HG02970 (cell line): ENCODE measurements around the gene MRS2.

Experiments used
- ATAC-seq: cut with Tn5 transposase; IDR thresholded peaks from one replicate; pipeline ENCODE4 v1.9.1; 2021; ENCODE audit warnings: mild to moderate bottlenecking, moderate library complexity, moderate number of reproducible peaks; ENCODE audit not compliant: unreplicated experiment, low FRiP score

MRS2 gene

GRCh38 chr6:24426729-24427446, 24.2 kb downstream of the MRS2 start:
- no peak for ATAC-seq

DNA sequence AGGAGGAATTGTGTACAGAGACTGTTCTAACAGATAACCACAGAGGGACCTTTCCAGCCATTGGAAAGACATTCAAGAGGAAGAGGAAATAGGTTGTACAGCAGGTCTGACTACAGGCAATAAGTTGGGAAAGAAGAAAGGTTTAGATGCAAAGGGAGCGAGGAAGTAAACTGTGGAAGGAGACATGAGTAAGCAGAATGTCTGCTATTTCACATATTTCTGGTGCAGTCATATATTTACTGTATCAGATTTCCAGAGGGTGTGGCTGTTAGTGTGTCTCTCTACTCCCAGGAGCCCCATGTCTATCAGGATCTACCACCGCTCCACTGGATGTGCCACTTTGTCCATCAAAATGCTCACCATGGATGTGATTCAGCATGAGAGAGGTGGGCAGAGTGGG, 25.9 kb downstream of the MRS2 start:
- no peak for ATAC-seq

DNA sequence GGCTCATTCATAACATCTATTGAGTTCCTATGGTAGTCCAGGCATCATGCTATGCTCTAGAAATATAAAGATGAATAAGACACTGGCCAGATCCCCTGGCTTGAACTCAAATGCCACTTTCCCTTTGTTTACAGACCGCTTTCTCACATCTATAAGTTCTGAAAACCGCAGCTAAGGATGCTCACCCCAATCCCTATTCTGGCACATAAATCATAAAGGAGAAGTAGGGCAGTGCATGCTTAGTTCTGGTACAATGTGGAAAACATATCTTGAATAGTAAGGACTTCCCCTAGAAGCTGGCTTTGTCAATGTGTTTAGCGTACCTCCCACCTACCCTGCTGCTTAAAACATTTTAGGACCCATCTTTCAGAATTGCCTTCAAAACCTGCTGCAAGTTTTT, 26.4 kb downstream of the MRS2 start:
- no peak for ATAC-seq

DNA sequence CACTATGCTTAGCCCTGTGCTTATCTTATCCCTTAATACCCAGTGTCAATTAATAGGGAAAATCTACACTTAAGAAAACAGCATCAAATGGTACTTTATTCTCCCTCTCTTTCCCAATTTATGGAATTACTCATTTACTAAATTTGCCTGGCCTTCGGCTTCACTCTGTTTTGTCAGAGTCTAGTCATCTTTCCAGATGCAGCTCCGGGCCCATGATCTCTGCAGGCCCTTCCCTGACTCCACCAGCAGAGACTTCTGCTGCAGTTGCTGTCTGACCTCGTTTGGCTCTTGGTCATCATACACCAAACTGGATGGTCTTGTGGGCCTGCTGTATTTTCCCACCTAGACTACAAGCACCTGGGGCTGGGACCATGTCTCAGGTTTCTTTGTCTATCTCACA, 27.4 kb downstream of the MRS2 start:
- ATAC-seq, result no peak

DNA sequence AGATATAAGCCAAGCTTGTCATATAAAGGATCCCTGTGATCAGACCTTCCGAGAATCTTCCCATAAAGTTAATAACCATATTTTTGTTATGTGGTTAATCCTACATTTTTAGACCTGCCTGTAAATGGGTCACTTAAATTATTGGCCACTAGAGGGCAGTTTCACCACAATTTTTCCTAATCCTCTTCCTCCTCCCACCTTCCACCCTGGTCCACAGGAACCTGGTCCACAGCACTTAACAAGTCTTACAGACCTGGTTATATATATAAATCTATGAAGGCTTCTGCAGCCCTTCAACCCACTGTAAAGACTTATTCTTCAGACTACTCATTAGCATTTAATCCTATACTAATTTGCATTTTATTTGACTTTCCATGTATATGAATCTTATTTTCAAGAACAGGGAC, 28.3 kb downstream of the MRS2 start:
- ATAC-seq, result no peak

DNA sequence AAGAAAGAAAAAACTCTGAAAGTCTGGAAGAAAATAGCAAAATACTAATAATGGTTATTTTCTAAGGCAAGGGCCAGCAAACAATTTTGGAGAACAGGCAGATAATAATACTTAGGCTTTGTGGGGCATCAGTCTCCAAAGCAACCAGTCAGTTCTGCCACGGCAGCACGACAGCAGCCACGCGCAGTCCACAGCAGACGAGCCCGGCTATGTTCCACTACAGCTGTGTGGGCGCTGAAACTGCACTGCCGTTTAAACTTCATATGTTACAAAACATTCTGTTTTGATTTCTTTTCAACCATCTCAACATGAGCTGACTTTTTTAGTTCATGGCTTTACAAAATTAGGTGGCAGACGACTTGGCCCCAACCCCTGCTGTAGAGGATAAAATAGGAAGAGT, 29.9 kb downstream of the MRS2 start:
- ATAC-seq, result no peak

DNA sequence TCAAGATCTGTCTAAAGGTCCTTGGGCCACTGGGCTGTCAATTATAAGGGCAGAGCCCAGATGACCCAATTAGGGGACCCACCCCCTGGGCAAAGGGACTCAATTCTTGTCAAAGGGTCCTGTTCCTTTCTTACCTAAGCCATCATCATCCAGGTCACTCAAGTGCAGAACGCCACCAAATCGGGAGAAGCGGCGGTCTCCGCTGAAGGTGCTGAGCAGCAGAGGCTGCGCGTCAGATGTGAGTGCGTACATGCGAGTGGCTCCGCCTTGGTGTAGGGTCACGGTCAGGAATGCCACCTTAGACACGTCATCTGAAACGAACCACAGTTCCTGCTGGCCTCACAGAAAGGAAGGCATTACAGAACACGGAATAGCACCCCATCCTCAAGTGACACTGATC, 34.2 kb downstream of the MRS2 start:
- ATAC-seq, result no peak

DNA sequence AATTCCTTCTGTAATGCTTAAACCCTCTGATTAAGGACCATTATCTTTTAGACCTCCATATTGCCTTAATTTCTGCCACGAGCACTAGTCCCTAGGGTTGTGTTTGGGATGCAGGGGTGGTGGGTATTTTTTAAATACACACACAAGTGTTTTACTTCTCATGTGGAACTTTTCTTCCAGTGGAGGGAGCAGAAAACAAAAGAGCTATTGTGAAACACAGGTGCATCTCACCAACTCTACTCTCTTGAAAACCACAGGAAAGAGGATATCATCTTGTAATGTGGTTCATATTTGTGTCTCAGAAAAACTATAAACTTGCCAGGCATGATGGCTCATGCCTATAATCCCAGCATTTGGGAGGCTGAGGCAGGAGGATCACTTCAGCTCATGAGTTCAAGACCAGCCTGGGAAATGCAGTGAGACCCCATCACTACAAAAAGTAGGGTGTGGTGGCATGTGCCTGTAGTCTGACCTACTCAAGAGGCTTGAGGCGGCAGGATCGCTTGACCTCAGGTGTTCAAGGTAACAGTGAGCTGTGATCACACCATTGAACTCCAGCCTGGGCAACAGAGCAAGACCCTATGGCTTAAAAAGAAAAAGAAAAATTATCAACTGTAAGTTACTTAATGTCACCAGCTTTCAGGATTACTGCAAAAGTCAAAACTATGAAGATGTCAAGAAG, 37.3 kb downstream of the MRS2 start:
- ATAC-seq, result no peak

DNA sequence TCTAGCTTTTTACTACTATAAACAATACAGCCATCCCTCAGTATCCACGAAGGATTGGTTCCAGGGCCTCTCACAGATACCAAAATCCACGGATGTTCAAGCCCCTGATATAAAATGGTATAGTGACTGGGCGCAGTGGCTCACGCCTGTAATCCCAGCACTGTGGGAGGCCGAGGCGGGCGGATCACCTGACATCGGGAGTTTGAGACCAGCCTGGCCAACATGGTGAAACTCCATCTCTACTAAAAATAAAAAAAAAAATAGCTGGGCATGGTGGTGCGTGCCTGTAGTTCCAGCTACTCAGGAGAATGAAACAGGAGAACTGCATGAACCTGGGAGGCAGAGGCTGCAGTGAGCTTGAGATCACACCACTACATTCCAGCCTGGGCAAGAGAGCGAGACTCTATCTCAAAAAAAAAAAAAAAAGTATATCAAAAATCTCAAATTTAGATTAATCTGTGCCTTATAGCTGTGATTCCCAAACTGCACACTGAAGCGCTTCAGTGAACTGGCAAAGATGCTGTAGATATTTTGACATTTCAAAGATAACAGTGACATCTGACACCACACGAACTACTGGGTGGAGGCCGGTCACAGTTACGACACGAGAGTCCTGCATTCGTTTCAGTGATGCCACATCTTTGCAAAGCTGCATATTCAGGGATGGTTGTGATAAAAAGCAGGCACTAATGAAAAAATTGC, 38.3 kb downstream of the MRS2 start:
- ATAC-seq, result no peak

DNA sequence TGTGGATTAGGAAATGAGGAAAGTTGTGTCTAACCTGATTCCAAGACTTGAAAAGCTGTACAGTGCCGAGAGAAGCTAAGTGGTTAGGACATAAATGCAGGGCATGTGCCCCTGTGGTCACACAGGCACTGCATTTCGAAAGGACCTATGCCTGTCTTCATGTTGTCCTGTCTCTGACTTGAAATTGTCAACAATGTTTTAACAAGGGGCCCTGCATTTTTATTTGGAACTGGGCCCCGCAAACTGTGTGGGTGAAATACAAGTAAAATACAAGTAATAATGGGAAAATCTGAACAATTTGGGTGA, 38.8 kb downstream of the MRS2 start:
- no peak for ATAC-seq

DNA sequence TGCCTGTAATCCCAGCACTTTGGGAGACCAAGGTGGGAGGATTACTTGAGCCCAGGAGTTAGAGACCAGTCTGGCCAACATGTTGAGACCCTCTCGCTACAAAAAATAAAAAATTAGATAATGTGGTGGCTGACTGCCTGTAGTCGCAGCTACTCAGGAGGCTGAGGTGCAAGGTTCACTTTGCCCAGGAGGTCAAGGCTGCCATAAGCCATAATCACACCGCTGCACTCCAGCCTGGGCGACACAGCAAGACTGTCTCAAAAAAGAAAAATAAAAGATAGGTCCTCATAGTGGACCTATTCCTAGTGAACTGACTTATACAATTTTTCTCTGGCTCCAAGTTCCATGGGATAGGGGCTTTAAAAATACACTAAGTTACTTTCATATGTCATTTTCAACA, 41.9 kb downstream of the MRS2 start:
- no peak for ATAC-seq

GRCh38 chr6:24445704-24446103, 43.0 kb downstream of the MRS2 start:
- no peak for ATAC-seq

GRCh38 chr6:24446670-24447069, 43.9 kb downstream of the MRS2 start:
- ATAC-seq, result no peak

DNA sequence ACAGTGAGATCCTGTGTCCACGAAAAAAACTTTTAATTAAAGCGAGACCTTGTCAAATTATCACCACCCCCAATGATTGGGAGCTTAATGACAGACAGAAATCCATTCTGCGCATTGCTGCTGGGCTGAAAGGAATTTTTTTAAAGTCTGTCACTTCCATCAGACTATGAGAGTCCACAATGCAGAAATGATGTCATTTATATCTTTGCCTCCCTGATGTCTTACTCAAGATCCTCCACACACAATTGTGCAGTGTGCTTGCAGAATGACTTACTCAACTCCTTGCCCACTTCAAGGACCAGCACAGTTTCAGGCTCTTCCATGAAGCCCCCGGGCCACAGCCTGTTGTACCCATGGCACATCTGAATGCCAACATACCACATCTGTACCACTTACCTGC, 45.7 kb downstream of the MRS2 start:
- ATAC-seq, result no peak

DNA sequence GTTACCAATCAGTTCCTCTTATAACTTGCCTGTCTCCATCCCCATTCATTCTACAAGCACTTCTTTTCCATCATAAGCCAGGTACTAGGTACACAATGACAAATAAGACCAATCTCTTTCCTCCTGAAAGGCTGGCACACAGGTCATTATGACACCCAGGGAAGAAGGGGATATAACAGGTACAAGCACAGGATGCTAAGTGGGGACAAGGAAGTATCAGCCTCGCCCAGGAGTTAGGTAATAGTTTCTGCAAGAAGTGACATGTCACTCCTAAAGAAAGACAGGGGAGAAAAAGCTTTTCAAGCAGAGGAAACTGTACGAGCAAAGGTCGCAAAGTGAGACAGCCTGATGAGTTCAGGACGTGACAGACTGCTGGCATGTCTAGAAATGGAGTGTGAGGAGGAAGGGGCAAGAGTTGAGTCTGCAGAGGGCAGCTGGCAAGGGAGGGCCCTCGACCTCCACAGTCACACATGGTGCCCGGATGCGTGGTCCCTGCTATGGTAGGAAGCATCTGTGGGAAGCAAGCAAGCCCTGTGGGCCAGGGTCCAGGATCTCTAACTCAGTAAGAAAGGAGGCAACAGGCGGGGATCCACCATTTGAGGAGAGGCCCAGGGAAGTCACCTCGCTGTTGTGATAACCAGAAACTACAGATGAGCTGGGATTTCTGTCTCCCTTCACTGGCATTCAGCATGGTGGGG, 46.2 kb downstream of the MRS2 start:
- no peak for ATAC-seq

DNA sequence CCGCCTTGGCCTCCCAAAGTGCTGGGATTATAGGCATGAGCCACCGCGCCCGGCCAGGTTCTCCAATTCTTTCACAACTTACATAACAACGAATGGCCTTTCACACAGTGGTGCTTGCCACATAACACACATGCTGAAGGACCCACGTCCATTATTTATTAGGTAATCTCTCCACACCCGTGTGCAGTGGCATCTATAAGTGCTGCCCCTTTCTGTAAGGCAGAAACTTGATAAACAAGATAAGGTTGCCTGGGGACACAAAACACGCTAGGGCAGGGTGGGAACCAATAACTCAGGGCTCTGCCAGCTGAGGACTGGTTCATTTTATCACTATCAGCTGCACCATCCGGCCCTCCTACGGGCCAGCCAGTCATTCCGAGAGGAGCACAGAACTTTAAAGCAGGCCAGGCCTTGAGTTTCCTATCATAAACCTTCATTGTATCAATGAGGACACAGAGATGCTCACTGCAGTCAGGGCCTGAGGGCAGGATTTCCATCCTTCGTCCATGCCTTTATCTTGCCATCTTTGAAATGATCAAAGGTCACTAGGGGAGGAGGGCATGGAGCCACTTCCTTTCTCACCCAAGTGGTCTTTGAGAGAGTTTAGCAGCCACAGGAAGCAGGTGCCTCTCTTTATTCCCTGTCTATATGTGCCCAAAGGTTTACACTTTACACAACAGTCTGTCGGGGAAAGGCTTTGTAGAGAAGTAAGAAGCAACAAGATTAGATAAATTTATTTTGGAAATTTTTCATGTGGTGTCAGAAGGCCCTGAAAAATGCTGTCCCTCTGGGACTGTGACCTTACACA, 49.0 kb downstream of the MRS2 start:
- no peak for ATAC-seq

DNA sequence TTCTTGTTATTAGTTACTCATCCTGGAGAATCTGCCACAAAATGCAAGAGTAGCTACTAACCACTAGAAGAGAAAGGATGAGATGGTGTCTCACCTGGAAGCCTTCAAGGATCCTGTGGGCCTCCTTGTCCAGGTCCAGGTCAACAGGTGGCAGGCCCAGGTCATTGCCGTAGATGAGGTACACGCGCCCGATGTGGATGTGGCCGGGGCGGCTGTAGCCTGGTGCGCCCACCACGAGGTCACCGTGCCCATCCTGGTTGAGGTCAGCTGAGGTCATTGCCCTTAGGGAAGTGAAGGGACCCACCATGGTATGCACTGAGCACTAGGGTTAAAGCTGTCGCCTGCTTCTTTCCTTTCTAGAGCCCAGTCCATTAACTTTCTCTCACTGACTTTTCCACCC, 51.2 kb downstream of the MRS2 start:
- ATAC-seq, result no peak

- no peak for ATAC-seq
Measured at GRCh38 chr6:24454452-24454851, 51.7 kb downstream of the MRS2 start.

- no peak for ATAC-seq
Measured at GRCh38 chr6:24455061-24455460, 52.3 kb downstream of the MRS2 start.

GRCh38 chr6:24458134-24458533, 55.4 kb downstream of the MRS2 start:
- ATAC-seq, result no peak

GRCh38 chr6:24458941-24459340, 56.2 kb downstream of the MRS2 start:
- ATAC-seq, result no peak
